ENCODE data around the gene TMEM150C.

GRCh38 chr4:82513382-82513781 lies 48.4 kb downstream of the TMEM150C start:
- no peak for TF ChIP-seq POLR2A (IDR thresholded peaks at IDR 0.05)
- TF ChIP-seq, protein P1, sequence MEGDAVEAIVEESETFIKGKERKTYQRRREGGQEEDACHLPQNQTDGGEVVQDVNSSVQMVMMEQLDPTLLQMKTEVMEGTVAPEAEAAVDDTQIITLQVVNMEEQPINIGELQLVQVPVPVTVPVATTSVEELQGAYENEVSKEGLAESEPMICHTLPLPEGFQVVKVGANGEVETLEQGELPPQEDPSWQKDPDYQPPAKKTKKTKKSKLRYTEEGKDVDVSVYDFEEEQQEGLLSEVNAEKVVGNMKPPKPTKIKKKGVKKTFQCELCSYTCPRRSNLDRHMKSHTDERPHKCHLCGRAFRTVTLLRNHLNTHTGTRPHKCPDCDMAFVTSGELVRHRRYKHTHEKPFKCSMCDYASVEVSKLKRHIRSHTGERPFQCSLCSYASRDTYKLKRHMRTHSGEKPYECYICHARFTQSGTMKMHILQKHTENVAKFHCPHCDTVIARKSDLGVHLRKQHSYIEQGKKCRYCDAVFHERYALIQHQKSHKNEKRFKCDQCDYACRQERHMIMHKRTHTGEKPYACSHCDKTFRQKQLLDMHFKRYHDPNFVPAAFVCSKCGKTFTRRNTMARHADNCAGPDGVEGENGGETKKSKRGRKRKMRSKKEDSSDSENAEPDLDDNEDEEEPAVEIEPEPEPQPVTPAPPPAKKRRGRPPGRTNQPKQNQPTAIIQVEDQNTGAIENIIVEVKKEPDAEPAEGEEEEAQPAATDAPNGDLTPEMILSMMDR (IDR thresholded peaks at IDR 0.05) = no peak
- TF ChIP-seq EP300 (IDR thresholded peaks at IDR 0.05) = no peak
